MM.1S (cell line): ENCODE measurements around the gene ZMIZ2.
"Not testable (repeated sequence)": the region's sequence is repeated elsewhere in the genome, so short reads cannot be mapped to it uniquely, and the experiment has no call there.

Source experiments
- DNase-seq: peaks from one replicate; pipeline ENCODE4 v3.0.0-alpha.2; 2015
- H2AFZ ChIP-seq: fragments of 300-600 bp; sonication (generic); 2 replicates; pipeline ENCODE4 v1.6.0; 2016; ENCODE audit warnings: antibody characterized with exemption, low read length
- H3F3A ChIP-seq: fragments of 300-600 bp; sonication (generic); 2 replicates; pipeline ENCODE4 v1.6.1; 2016; ENCODE audit warnings: mild to moderate bottlenecking, antibody characterized with exemption, low read length, moderate library complexity, mixed read lengths; ENCODE audit not compliant: insufficient read depth
- H3K27ac ChIP-seq: fragments of 300-600 bp; sonication (generic); 2 replicates; pipeline ENCODE4 v1.5.1; 2016; ENCODE audit warnings: mild to moderate bottlenecking, low read length
- H3K27me3 ChIP-seq: fragments of 300-600 bp; sonication (generic); replicated peaks from 2 replicates; pipeline ENCODE4 v1.6.0; 2016; ENCODE audit warnings: low read length; ENCODE audit not compliant: insufficient read depth
- H3K36me3 ChIP-seq: fragments of 300-600 bp; sonication (generic); replicated peaks from 2 replicates; pipeline ENCODE4 v1.6.1; 2016; ENCODE audit warnings: mild to moderate bottlenecking, low read length, mixed read lengths; ENCODE audit not compliant: insufficient read depth
- H3K4me1 ChIP-seq: fragments of 300-600 bp; sonication (generic); 2 replicates; pipeline ENCODE4 v1.6.1; 2016; ENCODE audit warnings: low read length, mixed read lengths
- H3K4me2 ChIP-seq: fragments of 300-600 bp; sonication (generic); 2 replicates; pipeline ENCODE4 v1.6.0; 2016; ENCODE audit warnings: low read depth, low read length
- H3K4me3 ChIP-seq: fragments of 300-600 bp; sonication (generic); 2 replicates; pipeline ENCODE4 v1.5.1; 2016; ENCODE audit warnings: low read length, mixed read lengths
- H3K79me2 ChIP-seq: fragments of 300-600 bp; sonication (generic); 2 replicates; pipeline ENCODE4 v1.6.1; 2016; ENCODE audit warnings: mixed run types, low read length, mixed read lengths
- H3K9ac ChIP-seq: fragments of 300-600 bp; sonication (generic); 2 replicates; pipeline ENCODE4 v1.6.1; 2016; ENCODE audit warnings: low read length, mixed read lengths
- H3K9me2 ChIP-seq: fragments of 300-600 bp; sonication (generic); replicated peaks from 2 replicates; pipeline ENCODE4 v1.6.1; 2016; ENCODE audit warnings: mild to moderate bottlenecking, low read length, mixed read lengths; ENCODE audit not compliant: insufficient read depth
- H3K9me3 ChIP-seq: fragments of 300-600 bp; sonication (generic); replicated peaks from 2 replicates; pipeline ENCODE4 v1.6.1; 2016; ENCODE audit warnings: mild to moderate bottlenecking, low read length, mixed read lengths; ENCODE audit not compliant: insufficient read depth
- H4K20me1 ChIP-seq: fragments of 300-600 bp; sonication (generic); 2 replicates; pipeline ENCODE4 v1.6.1; 2016; ENCODE audit warnings: mild to moderate bottlenecking, low read length, moderate library complexity, mixed read lengths; ENCODE audit not compliant: insufficient read depth
- CTCF ChIP-seq: fragments of 300-600 bp; sonication (generic); IDR thresholded peaks from 2 replicates; pipeline ENCODE4 v1.5.1; 2016; ENCODE audit warnings: antibody characterized with exemption, low read length, mixed read lengths
- EZH2 ChIP-seq: fragments of 300-600 bp; sonication (generic); optimal IDR thresholded peaks from 2 replicates; pipeline ENCODE3; 2017; ENCODE audit warnings: low read depth, mild to moderate bottlenecking, antibody characterized with exemption, low read length, mixed read lengths
- EZH2phosphoT487 ChIP-seq: fragments of 300-600 bp; sonication (generic); IDR thresholded peaks from 2 replicates; pipeline ENCODE4 v1.6.1; 2018; ENCODE audit warnings: antibody characterized with exemption, low read length

Gene ZMIZ2

GRCh38 chr7:44802418-44803025 lies 53.9 kb downstream of the ZMIZ2 start:
- Histone ChIP-seq H3K4me1 (peaks cover 7% of the 10 kb centered on the region; the same call in 1 of the 2 replicates), H3K27me3 (no peaks in the 10 kb centered on the region), H3K79me2 (peaks cover 33% of the 10 kb centered on the region), H3K4me2 (no peak overlapping the region), H3K9ac (no peak overlapping the region), H3K27ac (no peak overlapping the region), H3K4me3 (no peak overlapping the region), H2AFZ (no peak overlapping the region), H3K36me3 (peaks cover 31% of the 10 kb centered on the region), H3F3A (peaks cover 68% of the 10 kb centered on the region), H4K20me1 (peaks cover 47% of the 10 kb centered on the region), H3K9me2 (no peaks in the 10 kb centered on the region), H3K9me3 (no peaks in the 10 kb centered on the region)
- TF ChIP-seq CTCF, result no peak
- TF ChIP-seq EZH2, result no peak
- TF ChIP-seq EZH2phosphoT487, result no peak
- DNase-seq, result no peak

GRCh38 chr7:44803828-44804519 lies 55.3 kb downstream of the ZMIZ2 start:
- not testable (repeated sequence) for H3K27me3 ChIP-seq, H3K4me1 ChIP-seq, H3K9ac ChIP-seq, H3K9me3 ChIP-seq, H3K4me3 ChIP-seq, H3K27ac ChIP-seq, H3K4me2 ChIP-seq, DNase-seq, H2AFZ ChIP-seq, H3K9me2 ChIP-seq
- Histone ChIP-seq H4K20me1 (peaks cover 33% of the 10 kb centered on the region), H3K36me3 (peaks cover 26% of the 10 kb centered on the region), H3F3A (peaks cover 56% of the 10 kb centered on the region), H3K79me2 (peaks cover 19% of the 10 kb centered on the region)

GRCh38 chr7:44805950-44806349 lies 57.3 kb downstream of the ZMIZ2 start:
- Histone ChIP-seq H3K9me3 (no peaks in the 10 kb centered on the region), H3F3A (peaks cover 38% of the 10 kb centered on the region), H3K4me3 (no peak overlapping the region)

More at GRCh38 chr7:44805950-44806349, 57.3 kb downstream of the ZMIZ2 start:
- 0 out of 2 replicates have a peak, but pooled peaks cover 3% of the 10 kb centered on the region for H3K79me2 ChIP-seq
- DNase-seq, result no peak
- H3K4me1 ChIP-seq, result no peaks in the 10 kb centered on the region; the same call in 1 of the 2 replicates
- no peak overlapping the region for H3K27ac ChIP-seq
- no peaks in the 10 kb centered on the region for H3K27me3 ChIP-seq
- peaks cover 13% of the 10 kb centered on the region for H3K36me3 ChIP-seq
- TF ChIP-seq EZH2, result no peak
- TF ChIP-seq EZH2phosphoT487, result no peak
- no peak for TF ChIP-seq CTCF
- no peak overlapping the region for H3K9ac ChIP-seq
- H3K9me2 ChIP-seq, result no peaks in the 10 kb centered on the region
- peaks cover 16% of the 10 kb centered on the region for H4K20me1 ChIP-seq
- H3K4me2 ChIP-seq, result no peak overlapping the region
- no peak overlapping the region for H2AFZ ChIP-seq
